Glomerular visceral epithelial cell (primary cell): ENCODE data around the gene OR13J1.
"Not testable (repeated sequence)": the region's sequence is repeated elsewhere in the genome, so short reads cannot be mapped to it uniquely, and the experiment has no call there.

ENCODE experiments used
- DNase-seq: peaks from one replicate; pipeline ENCODE4 v3.0.0-alpha.2; 2016; ENCODE audit errors: extremely low spot score

Gene OR13J1

GRCh38 chr9:35870351-35870923 is at the start of gene OR13J1:
Gene OR13J1 (minus strand): TSS chr9:35870401. CDS start chr9:35870401, 0 bp downstream.
- no peak for DNase-seq

- DNase-seq = no peak
These were observed 49.2 kb upstream of the OR13J1 start for GRCh38 chr9:35919212-35920008.

- no peak for DNase-seq
These were observed 48.6 kb upstream of the OR13J1 start for GRCh38 chr9:35918780-35919179.

GRCh38 chr9:35917261-35917660 is 47.1 kb upstream of the OR13J1 start:
- no peak for DNase-seq

GRCh38 chr9:35915681-35916294 is 45.6 kb upstream of the OR13J1 start:
- no peak for DNase-seq

- no peak for DNase-seq
These were observed 44.2 kb upstream of the OR13J1 start for GRCh38 chr9:35914301-35914807.

- not testable (repeated sequence) for DNase-seq
These were observed 43.2 kb upstream of the OR13J1 start for GRCh38 chr9:35913429-35913828.

- DNase-seq = no peak
These were observed 42.7 kb upstream of the OR13J1 start for GRCh38 chr9:35912791-35913400.

- DNase-seq = no peak
These were observed 41.5 kb upstream of the OR13J1 start for GRCh38 chr9:35911690-35912089.

- peak; percentile 78 for DNase-seq
These were observed 40.6 kb upstream of the OR13J1 start for GRCh38 chr9:35910613-35911359.

- no peak for DNase-seq
These were observed 39.7 kb upstream of the OR13J1 start for GRCh38 chr9:35909687-35910612.

GRCh38 chr9:35909274-35909673 is 39.1 kb upstream of the OR13J1 start, which contains the start of gene SPAAR:
Gene SPAAR (plus strand): TSS chr9:35909490. CDS start chr9:35910464, 974 bp downstream.
- no peak for DNase-seq

GRCh38 chr9:35908504-35909125 is 38.4 kb upstream of the OR13J1 start:
- DNase-seq = peak; percentile 75

- peak; percentile 92 for DNase-seq
These were observed 37.7 kb upstream of the OR13J1 start for GRCh38 chr9:35907711-35908503.

GRCh38 chr9:35906923-35907699 is 36.9 kb upstream of the OR13J1 start:
- DNase-seq = peak; percentile 69

GRCh38 chr9:35905912-35906679 is 35.9 kb upstream of the OR13J1 start, which contains the start of gene HRCT1:
Gene HRCT1 (plus strand): TSS chr9:35906202. CDS start chr9:35906288, 86 bp downstream.
- peak; percentile 97 for DNase-seq

GRCh38 chr9:35905051-35905781 is 35.0 kb upstream of the OR13J1 start:
- peak; percentile 70 for DNase-seq
